Measurements from ENCODE around the gene FAM177A1. TPM values are rescaled to one million over a fixed set of nuclear protein-coding genes. Genes with fewer than 3 reads are reported as not detected.
"Not testable (repeated sequence)": the region's sequence is repeated elsewhere in the genome, so short reads cannot be mapped to it uniquely, and the experiment has no call there.

FAM177A1 gene
- total and polyA plus RNA-seq, 4 donors = 12.8 to 69.5 (median 39.4) TPM

- TF ChIP-seq NR2F2 (IDR thresholded peaks at IDR 0.05) (no peak), JUND (IDR thresholded peaks at IDR 0.05) (peak; percentile 88 to 91), FOXA2 (IDR thresholded peaks at IDR 0.05) (peak; percentile 88), ZBTB33 (IDR thresholded peaks at IDR 0.05) (no peak), MAX (IDR thresholded peaks at IDR 0.05) (peak; percentile 34), FOXA1 (IDR thresholded peaks at IDR 0.05) (peak; percentile 79), TAF1 (conservative IDR thresholded peaks at IDR 0.05) (no peak), GABPA (IDR thresholded peaks at IDR 0.05 in 1 of 2, conservative IDR thresholded peaks at IDR 0.05 in 1 of 2) (peak in 1 of 2 donors; percentile 48)
Observed at GRCh38 chr14:35050652-35051051, 4.6 kb downstream of the FAM177A1 start (continued).

- no peak for DNase-seq (ENCODE audit: low spot score)
- Histone ChIP-seq H3K27ac (ENCODE audit: low read depth in 1 of 2, low read length in 2 of 2) (no peak overlapping the region), H3K36me3 (ENCODE audit: control insufficient read depth in 4 of 4, insufficient read depth in 3 of 4, low read depth in 1 of 4, low read length in 3 of 4) (peaks cover 0 to 14% (median 7%) of the 10 kb centered on the region in 4 donors), H3K9me3 (ENCODE audit: control insufficient read depth in 4 of 4, low read length in 3 of 4) (no peaks in the 10 kb centered on the region), H3K9ac (ENCODE audit: low read depth in 1 of 2, low read length in 2 of 2) (no peak overlapping the region), H3K4me1 (ENCODE audit: control insufficient read depth in 4 of 4, insufficient read depth in 4 of 4, low read length in 3 of 4) (peaks cover 2 to 17% (median 6%) of the 10 kb centered on the region in 4 donors), H3K4me3 (ENCODE audit: low read depth in 1 of 3, low read length in 3 of 3) (no peak overlapping the region), H3K27me3 (ENCODE audit: control insufficient read depth in 4 of 4, insufficient read depth in 4 of 4, low read length in 3 of 4) (no peaks in the 10 kb centered on the region)
- TF ChIP-seq FOXA2 (IDR thresholded peaks at IDR 0.05) = no peak
- no peak for TF ChIP-seq ATF3 (IDR thresholded peaks at IDR 0.05)
- no peak for TF ChIP-seq TAF1 (conservative IDR thresholded peaks at IDR 0.05)
- TF ChIP-seq YY1 (IDR thresholded peaks at IDR 0.05) = no peak
- no peak for TF ChIP-seq CTCF (IDR thresholded peaks at IDR 0.05; ENCODE audit: low read depth, low read length, missing input control)
- TF ChIP-seq HNF4A (conservative IDR thresholded peaks at IDR 0.05) = no peak
- TF ChIP-seq MAX (IDR thresholded peaks at IDR 0.05) = no peak
- no peak for TF ChIP-seq HNF4G (IDR thresholded peaks at IDR 0.05)
- TF ChIP-seq SP1 (IDR thresholded peaks at IDR 0.05) = no peak
- no peak for TF ChIP-seq RXRA (IDR thresholded peaks at IDR 0.05)
- TF ChIP-seq GABPA (IDR thresholded peaks at IDR 0.05 in 1 of 2, conservative IDR thresholded peaks at IDR 0.05 in 1 of 2) = no peak
- no peak for TF ChIP-seq JUND (IDR thresholded peaks at IDR 0.05)
- no peak for TF ChIP-seq RAD21 (IDR thresholded peaks at IDR 0.05)
- WGBS = 86% methylated on average over 1 of the region's 1 CpG
Observed at GRCh38 chr14:35051796-35052195, 5.7 kb downstream of the FAM177A1 start.

- Histone ChIP-seq H3K27ac (ENCODE audit: low read depth in 1 of 2, low read length in 2 of 2) (no peak overlapping the region), H3K4me3 (ENCODE audit: low read depth in 1 of 3, low read length in 3 of 3) (no peak overlapping the region), H3K9ac (ENCODE audit: low read depth in 1 of 2, low read length in 2 of 2) (no peak overlapping the region), H3K4me1 (ENCODE audit: control insufficient read depth in 4 of 4, insufficient read depth in 4 of 4, low read length in 3 of 4) (peaks cover 2 to 9% (median 3%) of the 10 kb centered on the region in 4 donors), H3K27me3 (ENCODE audit: control insufficient read depth in 4 of 4, insufficient read depth in 4 of 4, low read length in 3 of 4) (no peaks in the 10 kb centered on the region), H3K9me3 (ENCODE audit: control insufficient read depth in 4 of 4, low read length in 3 of 4) (no peaks in the 10 kb centered on the region), H3K36me3 (ENCODE audit: control insufficient read depth in 4 of 4, insufficient read depth in 3 of 4, low read depth in 1 of 4, low read length in 3 of 4) (peaks cover 2 to 14% (median 8%) of the 10 kb centered on the region in 4 donors)
- no peak for TF ChIP-seq HNF4A (conservative IDR thresholded peaks at IDR 0.05)
- no peak for TF ChIP-seq YY1 (IDR thresholded peaks at IDR 0.05)
- no peak for TF ChIP-seq SP1 (IDR thresholded peaks at IDR 0.05)
- no peak for DNase-seq (ENCODE audit: low spot score)
- WGBS = 95% methylated on average over 2 of the region's 2 CpGs
Observed at GRCh38 chr14:35052637-35053036, 6.6 kb downstream of the FAM177A1 start.

GRCh38 chr14:35061113-35061791 is 15.2 kb downstream of the FAM177A1 start:
- WGBS = 82% methylated on average over 1 of the region's 1 CpG
- H3K9ac ChIP-seq (ENCODE audit: low read depth in 1 of 2, low read length in 2 of 2); H3K27me3 ChIP-seq (ENCODE audit: control insufficient read depth in 4 of 4, insufficient read depth in 4 of 4, low read length in 3 of 4); DNase-seq (ENCODE audit: low spot score); H3K27ac ChIP-seq (ENCODE audit: low read depth in 1 of 2, low read length in 2 of 2); H3K4me1 ChIP-seq (ENCODE audit: control insufficient read depth in 4 of 4, insufficient read depth in 4 of 4, low read length in 3 of 4); H3K9me3 ChIP-seq (ENCODE audit: control insufficient read depth in 4 of 4, low read length in 3 of 4); H3K4me3 ChIP-seq (ENCODE audit: low read depth in 1 of 3, low read length in 3 of 3): not testable (repeated sequence)
- peaks cover 3 to 17% (median 7%) of the 10 kb centered on the region in 4 donors for H3K36me3 ChIP-seq (ENCODE audit: control insufficient read depth in 4 of 4, insufficient read depth in 3 of 4, low read depth in 1 of 4, low read length in 3 of 4)

All from liver (tissue), 9 donors.